Right lobe of liver (tissue), 6 donors: Measurements from ENCODE around the gene MYO18A. TPM values are rescaled to one million over a fixed set of nuclear protein-coding genes. Genes with fewer than 3 reads are reported as not detected.

ENCODE experiments used
- ATAC-seq, 4 donors: fragments of 200-7000 bp; cut with Tn5 transposase; one replicate each; pipeline ENCODE4 v1.9.1; 2020; ENCODE audit warnings: mild to moderate bottlenecking in 4 of 4, moderate library complexity in 4 of 4
- DNase-seq, 3 donors: peaks; one replicate each; pipeline ENCODE4 v3.0.0-alpha.2; 2020
- H3K27ac ChIP-seq, 3 donors: fragments of 200-600 bp; one replicate each; pipeline ENCODE4 v1.8.0; 2022
- H3K27me3 ChIP-seq, 2 donors: fragments of 200-600 bp; one replicate each; pipeline ENCODE4 v1.8.0; 2022
- H3K36me3 ChIP-seq, 4 donors: fragments of 200-600 bp; sonication (generic) in 1 of 4; one replicate each; pipeline versions ENCODE4 v1.5.1 to v1.8.0; 2017 to 2022; ENCODE audit warnings: control low read depth in 1 of 4
- H3K4me1 ChIP-seq, 4 donors: fragments of 200-600 bp; sonication (generic) in 1 of 4; one replicate each; pipeline versions ENCODE4 v1.5.1 to v1.8.0; 2017 to 2022; ENCODE audit warnings: control low read depth in 1 of 4
- H3K4me3 ChIP-seq, 3 donors: fragments of 200-600 bp; one replicate each; pipeline ENCODE4 v1.8.0; 2022
- H3K9me3 ChIP-seq, 4 donors: fragments of 200-600 bp; sonication (generic) in 1 of 4; one replicate each; pipeline versions ENCODE4 v1.5.1 to v1.8.0; 2017 to 2022; ENCODE audit warnings: control low read depth in 1 of 4
- CTCF ChIP-seq, 4 donors: fragments of 200-600 bp in 3 of 4; fragments of 450-650 bp in 1 of 4; IDR thresholded peaks; one replicate each; pipeline versions ENCODE4 v1.5.1 to v1.8.0; 2016 to 2022; ENCODE audit warnings: antibody characterized with exemption in 4 of 4, mild to moderate bottlenecking in 2 of 4
- POLR2A ChIP-seq: fragments of 450-650 bp; IDR thresholded peaks from one replicate; pipeline ENCODE4 v1.6.1; 2017; ENCODE audit warnings: antibody characterized with exemption, mild to moderate bottlenecking
- WGBS: methylation state at CpG from one replicate; pipeline ENCODE4 v1.1.6; 2018; ENCODE audit warnings: low coverage, low lambda C conversion rate; ENCODE audit not compliant: insufficient coverage; ENCODE audit errors: missing lambda C conversion rate; 5-methylcytosine and 5-hydroxymethylcytosine counted together
- intact Hi-C, 2 donors: fragments of 100-400 bp; cut with DNase I; formaldehyde crosslinking; loops; one replicate each; pipeline versions ENCODE4 v1.11.2 to v1.14.1; 2022
- total RNA-seq, 6 experiments: library from RNA; depleted of rRNA in 2 of 6; stranded (reverse); fragments of >200 nt in 2 of 6; fragmentation: NEBNext Ultra II Directional in 3 of 6; extraction: Animal tissue kit (Norgen Biotek cat#: 25700) in 3 of 6; gene quantifications; one replicate each; pipeline versions ENCODE4 v1.1.0 to v1.2.4, GENCODE V29; 2016 to 2023
- donor health status: DM: no; HTN: yes; CAD: no.
- donor health status: DM: no; HTN: no; CAD: no.
- donor health status: DM: no; HTN: no; CAD: no.
- donor health status: DM: no; HTN: yes; CAD: no.
- donor health status: DM: no; HTN: yes; CAD: no.

Gene MYO18A
- total RNA-seq, 6 experiments from 2014 or later = 50.1 to 98.2 (median 81.8) TPM

- 67% methylated on average over 1 of the region's 1 CpG for WGBS
- intact Hi-C loops = no loop called here
Observed at GRCh38 chr17:29157310-29157709, 22.9 kb downstream of the MYO18A start.

GRCh38 chr17:29156781-29157180 is 23.4 kb downstream of the MYO18A start:
- Histone ChIP-seq H3K4me1 (peaks cover 4 to 92% (median 53%) of the 10 kb centered on the region in 4 donors), H3K9me3 (no peaks in the 10 kb centered on the region), H3K4me3 (no peak overlapping the region), H3K36me3 (no peaks in the 10 kb centered on the region), H3K27ac (peak overlapping the region; percentile 88 to 95 (median 94)), H3K27me3 (no peaks in the 10 kb centered on the region)
- 8% methylated on average over 2 of the region's 6 CpGs for WGBS
- DNase-seq (no peak), ATAC-seq (peak in 1 of 4 donors; percentile 2)
- TF ChIP-seq CTCF (IDR thresholded peaks at IDR 0.05) = no peak
- TF ChIP-seq POLR2A = no peak
- intact Hi-C loops = no loop called here

More at GRCh38 chr17:29157310-29157709, 22.9 kb downstream of the MYO18A start:
- no peaks in the 10 kb centered on the region for H3K36me3 ChIP-seq
- TF ChIP-seq POLR2A = no peak
- no peak for TF ChIP-seq CTCF (IDR thresholded peaks at IDR 0.05)
- peaks cover 4 to 92% (median 53%) of the 10 kb centered on the region in 4 donors for H3K4me1 ChIP-seq
- H3K9me3 ChIP-seq = no peaks in the 10 kb centered on the region
- H3K27ac ChIP-seq = peak overlapping the region; percentile 88 to 95 (median 94)
- no peaks in the 10 kb centered on the region for H3K27me3 ChIP-seq
- no peak overlapping the region for H3K4me3 ChIP-seq
- ATAC-seq (no peak), DNase-seq (no peak)

GRCh38 chr17:29155966-29156338 is 24.2 kb downstream of the MYO18A start:
- ATAC-seq = peak in 3 of 4 donors; percentile 2 to 18 (median 4)
- H3K27me3 ChIP-seq = no peaks in the 10 kb centered on the region
- H3K4me1 ChIP-seq = peaks cover 4 to 90% (median 49%) of the 10 kb centered on the region in 4 donors
- H3K36me3 ChIP-seq = no peaks in the 10 kb centered on the region
- intact Hi-C loops = no loop called here
- TF ChIP-seq POLR2A = no peak
- no peak for TF ChIP-seq CTCF (IDR thresholded peaks at IDR 0.05)
- WGBS = no CpG with 5 or more reads among the region's 3 CpGs
- no peaks in the 10 kb centered on the region for H3K9me3 ChIP-seq
- no peak overlapping the region for H3K4me3 ChIP-seq
- DNase-seq = no peak
- H3K27ac ChIP-seq = peak overlapping the region; percentile 88 to 95 (median 94)

- WGBS = 18% methylated on average over 7 of the region's 11 CpGs
Observed at GRCh38 chr17:29155227-29155965, 24.8 kb downstream of the MYO18A start.

More at GRCh38 chr17:29155227-29155965, 24.8 kb downstream of the MYO18A start:
- intact Hi-C loops = no loop called here
- Histone ChIP-seq H3K9me3 (no peaks in the 10 kb centered on the region), H3K27ac (peak overlapping the region; percentile 88 to 95 (median 94)), H3K36me3 (no peaks in the 10 kb centered on the region), H3K4me3 (peak overlapping the region in 2 of 3 donors; percentile 33 to 34), H3K4me1 (peaks cover 4 to 90% (median 49%) of the 10 kb centered on the region in 4 donors), H3K27me3 (no peaks in the 10 kb centered on the region)
- TF ChIP-seq CTCF (IDR thresholded peaks at IDR 0.05) (no peak), POLR2A (peak; percentile 92)
- peak; percentile 75 to 83 (median 78) for ATAC-seq
- DNase-seq = peak; percentile 86 to 93 (median 91)
